CD4-positive, alpha-beta T cell (primary cell): Measurements from ENCODE around the gene SPNS1. TPM values are rescaled to one million over a fixed set of nuclear protein-coding genes. Genes with fewer than 3 reads are reported as not detected.
"Not testable (repeated sequence)": the region's sequence is repeated elsewhere in the genome, so short reads cannot be mapped to it uniquely, and the experiment has no call there.

Source experiments
- ATAC-seq: fragments of 200-7000 bp; cut with Tn5 transposase; one replicate; pipeline ENCODE4 v1.10.0; 2022; ENCODE audit warnings: mild to moderate bottlenecking; ENCODE audit not compliant: poor library complexity
- CTCF ChIA-PET: fragments of 350-600 bp; sonication (Branson Sonifier 250); formaldehyde crosslinking; loops from one replicate; lab custom pipeline; 2021; ENCODE audit warnings: antibody characterized with exemption, inconsistent platforms; lab: Charles Lee
- POLR2A ChIA-PET: fragments of 350-600 bp; sonication (Branson Sonifier 250); formaldehyde crosslinking; loops from one replicate; lab custom pipeline; 2021; ENCODE audit warnings: antibody characterized with exemption, inconsistent platforms; lab: Charles Lee
- DNase-seq, 14 experiments: peaks; one replicate each; pipeline ENCODE4 v3.0.0-alpha.2; 2013 to 2020; ENCODE audit warnings: mixed read lengths in 2 of 14
- H3K27ac ChIP-seq, 2 donors: one replicate each; pipeline versions ENCODE4 v1.5.1 to v1.7.0; 2013; ENCODE audit warnings: low read length in 2 of 2, low read depth in 1 of 2, mild to moderate bottlenecking in 1 of 2
- H3K27me3 ChIP-seq, 2 experiments: 1 replicate in 1 of 2; 2 replicates in 1 of 2; pipeline versions ENCODE4 v1.6.1 to v1.7.0; 2013; ENCODE audit warnings: low read length in 2 of 2, control low read depth in 1 of 2, mild to moderate bottlenecking in 1 of 2, moderate library complexity in 1 of 2; ENCODE audit not compliant: insufficient read depth in 2 of 2, control insufficient read depth in 1 of 2
- H3K36me3 ChIP-seq: one replicate; pipeline ENCODE4 v1.6.1; 2013; ENCODE audit warnings: low read length, control low read depth; ENCODE audit not compliant: insufficient read depth
- H3K4me1 ChIP-seq: one replicate; pipeline ENCODE4 v1.6.1; 2013; ENCODE audit warnings: low read length, control low read depth; ENCODE audit not compliant: insufficient read depth
- H3K4me3 ChIP-seq: one replicate; pipeline ENCODE4 v1.5.1; 2013; ENCODE audit warnings: mild to moderate bottlenecking, low read length, moderate library complexity
- H3K9me3 ChIP-seq, 2 experiments: 1 replicate in 1 of 2; 2 replicates in 1 of 2; pipeline versions ENCODE4 v1.6.1 to v1.7.0; 2013; ENCODE audit warnings: low read length in 2 of 2, mild to moderate bottlenecking in 2 of 2, control low read depth in 1 of 2, moderate library complexity in 1 of 2; ENCODE audit not compliant: control insufficient read depth in 1 of 2, insufficient read depth in 1 of 2
- H3K27ac Mint-ChIP-seq: one replicate; pipeline ENCODE4 v1.8.0; 2020; ENCODE audit warnings: mixed read lengths
- H3K27me3 Mint-ChIP-seq: one replicate; pipeline ENCODE4 v1.8.0; 2021; ENCODE audit warnings: mixed read lengths
- H3K36me3 Mint-ChIP-seq: one replicate; pipeline ENCODE4 v1.8.0; 2021; ENCODE audit warnings: low read depth, mixed read lengths
- H3K4me1 Mint-ChIP-seq: one replicate; pipeline ENCODE4 v1.8.0; 2021; ENCODE audit warnings: low read depth, mixed read lengths
- H3K4me3 Mint-ChIP-seq: one replicate; pipeline ENCODE4 v1.8.0; 2020; ENCODE audit warnings: mild to moderate bottlenecking, mixed read lengths
- H3K9me3 Mint-ChIP-seq: one replicate; pipeline ENCODE4 v1.8.0; 2020; ENCODE audit warnings: mixed read lengths
- intact Hi-C, 2 experiments: fragments of 100-400 bp; cut with DNase I in 1 of 2; cut with micrococcal nuclease in 1 of 2; formaldehyde crosslinking; loops; one replicate each; pipeline versions ENCODE4 v1.15.1 to v1.9.0; 2023 to 2025; cut with DNase I, micrococcal nuclease
- polyA plus RNA-seq, 2 donors: library from polyadenylated mRNA; unstranded; fragments of 120-200 nt; gene quantifications; one replicate each; pipeline ENCODE4 v1.2.1, GENCODE V29; 2013
- total RNA-seq, 174 experiments: library from RNA in 2 of 174; stranded (reverse) in 2 of 174; gene quantifications; one replicate each; pipeline ENCODE4 v1.2.3 and lab custom pipeline; 2021 to 2026
- TF ChIP-seq, protein P1 (sequence below): fragments of 200-600 bp; IDR thresholded peaks from one replicate; pipeline ENCODE4 v1.8.0; 2022; ENCODE audit warnings: antibody characterized with exemption, mild to moderate bottlenecking

Gene SPNS1, protein sequence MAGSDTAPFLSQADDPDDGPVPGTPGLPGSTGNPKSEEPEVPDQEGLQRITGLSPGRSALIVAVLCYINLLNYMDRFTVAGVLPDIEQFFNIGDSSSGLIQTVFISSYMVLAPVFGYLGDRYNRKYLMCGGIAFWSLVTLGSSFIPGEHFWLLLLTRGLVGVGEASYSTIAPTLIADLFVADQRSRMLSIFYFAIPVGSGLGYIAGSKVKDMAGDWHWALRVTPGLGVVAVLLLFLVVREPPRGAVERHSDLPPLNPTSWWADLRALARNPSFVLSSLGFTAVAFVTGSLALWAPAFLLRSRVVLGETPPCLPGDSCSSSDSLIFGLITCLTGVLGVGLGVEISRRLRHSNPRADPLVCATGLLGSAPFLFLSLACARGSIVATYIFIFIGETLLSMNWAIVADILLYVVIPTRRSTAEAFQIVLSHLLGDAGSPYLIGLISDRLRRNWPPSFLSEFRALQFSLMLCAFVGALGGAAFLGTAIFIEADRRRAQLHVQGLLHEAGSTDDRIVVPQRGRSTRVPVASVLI
- 10 to 100 TPM; 24.4 to 28.1 TPM for total RNA-seq
- 27.9 TPM for polyA plus RNA-seq (2013, experiment 1 of 2)
- 38.1 TPM for polyA plus RNA-seq (2013, experiment 2 of 2)
- total RNA-seq (lab: John Stamatoyannopoulos, UW) = 0.51 to 16.1 (median 3.2) reads per million in 172 experiments

DNA sequence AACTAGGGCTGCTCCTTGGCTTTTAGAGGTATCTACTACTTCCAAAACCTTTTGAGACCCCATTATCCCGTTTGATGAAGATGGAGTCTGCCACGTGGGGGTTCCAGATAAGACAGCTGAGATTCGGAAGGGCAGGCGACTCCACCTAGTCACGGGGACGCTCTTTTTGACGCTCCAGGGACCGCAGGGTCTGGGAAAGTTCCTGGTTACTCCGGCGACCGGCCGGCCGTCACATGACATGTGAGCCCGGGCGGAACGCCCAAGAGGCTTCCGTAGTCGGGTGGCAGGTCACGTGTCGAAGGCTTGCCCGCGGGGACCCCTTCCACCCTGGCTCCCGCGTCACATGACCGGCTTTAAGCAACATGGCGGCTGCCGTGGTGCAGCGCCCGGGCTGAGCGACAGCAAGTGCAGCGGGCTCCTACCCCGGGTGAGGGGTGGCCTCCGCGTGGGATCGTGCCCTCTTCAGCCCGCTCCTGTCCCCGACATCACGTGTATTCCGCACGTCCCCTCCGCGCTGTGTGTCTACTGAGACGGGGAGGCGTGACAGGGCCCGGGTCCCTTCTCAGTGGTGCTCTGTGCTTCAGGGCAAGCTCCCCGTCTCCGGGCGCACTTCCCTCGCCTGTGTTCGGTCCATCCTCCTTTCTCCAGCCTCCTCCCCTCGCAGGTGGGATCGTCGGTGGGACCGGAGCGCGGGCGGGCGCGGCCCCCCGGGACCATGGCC, at the start of gene SPNS1:
Gene SPNS1, plus strand, starts transcription at position 342 of the 721 bp plus-strand sequence. Its CDS starts 374 bp downstream, at position 716.
- Histone ChIP-seq H3K27ac (peak within 1 kb of the TSS; percentile 43 to 55), H3K9me3 (no peaks in the 10 kb centered on the region), H3K4me3 (peak within 1 kb of the TSS; percentile 88), H3K36me3 (peaks cover 19% of the 10 kb centered on the region), H3K4me1 (peaks cover 33% of the 10 kb centered on the region), H3K27me3 (no peaks in the 10 kb centered on the region)
- H3K4me3 Mint-ChIP-seq = peak within 1 kb of the TSS; percentile 99
- ATAC-seq = peak; percentile 89
- TF ChIP-seq, protein P1, sequence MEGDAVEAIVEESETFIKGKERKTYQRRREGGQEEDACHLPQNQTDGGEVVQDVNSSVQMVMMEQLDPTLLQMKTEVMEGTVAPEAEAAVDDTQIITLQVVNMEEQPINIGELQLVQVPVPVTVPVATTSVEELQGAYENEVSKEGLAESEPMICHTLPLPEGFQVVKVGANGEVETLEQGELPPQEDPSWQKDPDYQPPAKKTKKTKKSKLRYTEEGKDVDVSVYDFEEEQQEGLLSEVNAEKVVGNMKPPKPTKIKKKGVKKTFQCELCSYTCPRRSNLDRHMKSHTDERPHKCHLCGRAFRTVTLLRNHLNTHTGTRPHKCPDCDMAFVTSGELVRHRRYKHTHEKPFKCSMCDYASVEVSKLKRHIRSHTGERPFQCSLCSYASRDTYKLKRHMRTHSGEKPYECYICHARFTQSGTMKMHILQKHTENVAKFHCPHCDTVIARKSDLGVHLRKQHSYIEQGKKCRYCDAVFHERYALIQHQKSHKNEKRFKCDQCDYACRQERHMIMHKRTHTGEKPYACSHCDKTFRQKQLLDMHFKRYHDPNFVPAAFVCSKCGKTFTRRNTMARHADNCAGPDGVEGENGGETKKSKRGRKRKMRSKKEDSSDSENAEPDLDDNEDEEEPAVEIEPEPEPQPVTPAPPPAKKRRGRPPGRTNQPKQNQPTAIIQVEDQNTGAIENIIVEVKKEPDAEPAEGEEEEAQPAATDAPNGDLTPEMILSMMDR = no peak
- DNase-seq = peak; percentile 77 to 95 (median 86)
- POLR2A ChIA-PET = interaction anchor here (0.6 to 3.3 kb wide), 13 partner anchors 12 to 152 kb away, joined by 3 to 65 read pairs (median 4); partner anchors contain the start of genes ATXN2L, LAT, NFATC2IP and SH2B1
- CTCF ChIA-PET = interaction anchor here (0.6 to 1.5 kb wide), 7 partner anchors 12 to 55 kb away, joined by 3 to 8 read pairs (median 6); no protein-coding TSS in a partner anchor
- H3K4me1 Mint-ChIP-seq = peaks cover 43% of the 10 kb centered on the region
- peak within 1 kb of the TSS; percentile 94 for H3K27ac Mint-ChIP-seq
- H3K36me3 Mint-ChIP-seq = peaks cover 24% of the 10 kb centered on the region
- intact Hi-C loops = loop anchor here in 1 of 2 experiments (1.0 kb wide), 1 partner anchor 23 kb away; no protein-coding TSS in a partner anchor
- H3K9me3 Mint-ChIP-seq = no peaks in the 10 kb centered on the region
- H3K27me3 Mint-ChIP-seq = no peaks in the 10 kb centered on the region

GRCh38 chr16:28925386-28926228, 49.0 kb upstream of the SPNS1 start:
- CTCF ChIA-PET = interaction anchor here (0.6 to 8.3 kb wide), 3 partner anchors 19 to 80 kb away, joined by 3 to 34 read pairs (median 4); partner anchors contain the start of gene TUFM

DNA sequence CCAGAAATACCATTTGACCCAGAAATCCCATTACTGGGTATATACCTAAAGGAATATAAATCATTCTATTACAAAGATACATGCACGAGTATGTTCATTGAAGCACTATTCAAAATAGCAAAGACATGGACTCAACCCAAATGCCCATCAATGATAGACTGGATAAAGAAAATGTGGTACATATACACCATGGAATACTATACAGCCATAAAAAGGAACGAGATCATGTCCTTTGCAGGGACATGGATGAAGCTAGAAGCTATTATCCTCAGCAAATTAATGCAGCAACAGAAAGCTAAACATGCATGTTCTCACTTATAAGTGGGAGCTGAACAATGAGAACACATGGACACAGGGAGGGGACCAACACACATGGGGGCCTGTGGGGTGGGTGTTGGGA, 48.3 kb upstream of the SPNS1 start:
- H3K9me3 Mint-ChIP-seq, H3K9me3 ChIP-seq, H3K27me3 ChIP-seq, H3K27me3 Mint-ChIP-seq, ATAC-seq, DNase-seq, H3K27ac ChIP-seq, H3K36me3 ChIP-seq: not testable (repeated sequence)
- Mint-ChIP-seq H3K4me1 (peaks cover 27% of the 10 kb centered on the region), H3K36me3 (peaks cover 31% of the 10 kb centered on the region), H3K27ac (peak overlapping the region; percentile 97), H3K4me3 (peak overlapping the region; percentile 91)
- H3K4me3 ChIP-seq = peak overlapping the region; percentile 92
- H3K4me1 ChIP-seq = peaks cover 23% of the 10 kb centered on the region
- intact Hi-C loops = loop anchor here (2.0 to 5.0 kb wide), 2 partner anchors 19 to 79 kb away; partner anchors contain the start of gene TUFM (in 1 of the 2)
- ChIA-PET POLR2A (interaction anchor here (0.7 to 3.7 kb wide), 7 partner anchors 10 to 103 kb away, joined by 3 to 33 read pairs (median 10); partner anchors contain the start of genes ATXN2L and TUFM), CTCF (interaction anchor here (0.6 to 8.3 kb wide), 2 partner anchors 19 to 51 kb away, joined by 3 to 34 read pairs; no protein-coding TSS in a partner anchor)

More at GRCh38 chr16:28925386-28926228, 49.0 kb upstream of the SPNS1 start:
- POLR2A ChIA-PET = interaction anchor here (0.5 to 3.7 kb wide), 12 partner anchors 11 to 670 kb away, joined by 3 to 33 read pairs (median 8); partner anchors contain the start of genes ATXN2L, LAT, NFATC2IP and TUFM
- intact Hi-C loops = loop anchor here (1.0 to 5.0 kb wide), 4 partner anchors 19 to 102 kb away; partner anchors contain the start of gene TUFM (in 1 of the 2)
- TF ChIP-seq, protein P1 = no peak
- Histone ChIP-seq H3K4me1 (peaks cover 17% of the 10 kb centered on the region), H3K27ac (peak overlapping the region; percentile 93 to 98), H3K9me3 (no peaks in the 10 kb centered on the region), H3K36me3 (peaks cover 8% of the 10 kb centered on the region), H3K27me3 (no peaks in the 10 kb centered on the region), H3K4me3 (peak overlapping the region; percentile 92)
- Mint-ChIP-seq H3K36me3 (peaks cover 36% of the 10 kb centered on the region), H3K27me3 (no peaks in the 10 kb centered on the region), H3K27ac (peak overlapping the region; percentile 97), H3K4me3 (peak overlapping the region; percentile 91), H3K9me3 (no peaks in the 10 kb centered on the region), H3K4me1 (peaks cover 22% of the 10 kb centered on the region)
- peak; percentile 69 for ATAC-seq
- DNase-seq = peak; percentile 65 to 92 (median 76)
